OCI-LY7 (cell line): ENCODE data around the gene CHAF1A. TPM values are rescaled to one million over a fixed set of nuclear protein-coding genes. Genes with fewer than 3 reads are reported as not detected.

Experiments used
- BruUV-seq: library from RNA; stranded (reverse); fragments of 400-500 nt; replicated peaks from 2 replicates; lab custom pipeline; 2021; lab: Mats Ljungman, UMichigan
- CTCF ChIA-PET: fragments of 300-600 bp; sonication (Branson Sonifier 250); formaldehyde crosslinking; loops from one replicate; lab custom pipeline; 2022; ENCODE audit warnings: antibody characterized with exemption; ENCODE audit not compliant: unreplicated experiment; lab: Charles Lee
- POLR2A ChIA-PET: fragments of 300-600 bp; sonication (Branson Sonifier 250); formaldehyde crosslinking; loops from one replicate; lab custom pipeline; 2022; ENCODE audit warnings: antibody characterized with exemption; lab: Charles Lee
- DNase-seq: peaks from one replicate; pipeline ENCODE4 v3.0.0-alpha.2; 2015; ENCODE audit warnings: low spot score
- H2AFZ ChIP-seq: fragments of 200-600 bp; sonication (generic), shearing (Covaris generic); 2 replicates; pipeline ENCODE4 v1.6.1; 2014; ENCODE audit warnings: mild to moderate bottlenecking, antibody characterized with exemption, low read length, moderate library complexity
- H3K27ac ChIP-seq: fragments of 200-600 bp; sonication (generic); 2 replicates; pipeline ENCODE4 v1.5.1; 2014; ENCODE audit warnings: mixed run types, low read depth, mild to moderate bottlenecking, moderate library complexity, low read length, inconsistent platforms; ENCODE audit not compliant: poor library complexity, severe bottlenecking
- H3K36me3 ChIP-seq: fragments of 200-600 bp; sonication (generic); 2 replicates; pipeline ENCODE4 v1.6.1; 2014; ENCODE audit warnings: mild to moderate bottlenecking, antibody characterized with exemption, low read length, moderate library complexity, mixed read lengths; ENCODE audit not compliant: insufficient read depth
- H3K4me1 ChIP-seq: fragments of 200-600 bp; sonication (generic); 2 replicates; pipeline ENCODE4 v1.5.1; 2014; ENCODE audit warnings: mild to moderate bottlenecking, low read length; ENCODE audit not compliant: insufficient read depth, poor library complexity, severe bottlenecking
- H3K4me2 ChIP-seq: fragments of 200-600 bp; sonication (generic); 2 replicates; pipeline ENCODE4 v1.6.1; 2014; ENCODE audit warnings: mild to moderate bottlenecking, low read length
- H3K4me3 ChIP-seq: fragments of 200-600 bp; sonication (generic); 2 replicates; pipeline ENCODE4 v1.5.1; 2014; ENCODE audit warnings: mild to moderate bottlenecking, low read depth, low read length; ENCODE audit not compliant: poor library complexity, severe bottlenecking
- H3K79me2 ChIP-seq: fragments of 200-600 bp; sonication (generic); 2 replicates; pipeline ENCODE4 v1.6.1; 2016; ENCODE audit warnings: low read depth, mild to moderate bottlenecking, low read length, moderate library complexity, mixed read lengths; ENCODE audit not compliant: insufficient read depth
- H3K9me2 ChIP-seq: fragments of 200-600 bp; sonication (generic); 2 replicates; pipeline ENCODE4 v1.6.1; 2016; ENCODE audit warnings: mild to moderate bottlenecking, low read length, mixed read lengths; ENCODE audit not compliant: insufficient read depth
- H3K9me3 ChIP-seq: fragments of 200-600 bp; sonication (generic); 2 replicates; pipeline ENCODE4 v1.6.1; 2014; ENCODE audit warnings: mild to moderate bottlenecking, mixed run types, low read length, mixed read lengths
- H4K20me1 ChIP-seq: fragments of 200-600 bp; sonication (generic); 2 replicates; pipeline ENCODE4 v1.6.1; 2014; ENCODE audit warnings: mild to moderate bottlenecking, antibody characterized with exemption, low read length, moderate library complexity, mixed read lengths; ENCODE audit not compliant: insufficient read depth
- EZH2phosphoT487 ChIP-seq: fragments of 200-600 bp; sonication (generic); IDR thresholded peaks from 2 replicates; pipeline ENCODE4 v1.6.1; 2018; ENCODE audit warnings: low read depth, borderline replicate concordance, mild to moderate bottlenecking, mixed run types, antibody characterized with exemption, low read length, moderate library complexity, mixed read lengths
- intact Hi-C: fragments of 100-400 bp; cut with micrococcal nuclease; formaldehyde crosslinking; loops from one replicate; pipeline ENCODE4 v1.10.0; 2022; ENCODE audit not compliant: unreplicated experiment
- total RNA-seq, 2 experiments: library from RNA; depleted of rRNA in 1 of 2; stranded (reverse); fragments of >200 nt in 1 of 2; shearing (Covaris generic) in 1 of 2; gene quantifications; 2 replicates each; pipeline ENCODE4 v1.2.3, GENCODE V29; 2014 to 2022
- TF ChIP-seq, protein P1 (sequence below): fragments of 200-600 bp; sonication (generic); conservative IDR thresholded peaks from 2 replicates; pipeline ENCODE4 v1.5.1; 2014; ENCODE audit warnings: mild to moderate bottlenecking, antibody characterized with exemption, low read length, moderate library complexity, mixed read lengths

Gene CHAF1A
- total RNA-seq, 2 experiments from 2014 or later: 107 to 119 TPM

DNA sequence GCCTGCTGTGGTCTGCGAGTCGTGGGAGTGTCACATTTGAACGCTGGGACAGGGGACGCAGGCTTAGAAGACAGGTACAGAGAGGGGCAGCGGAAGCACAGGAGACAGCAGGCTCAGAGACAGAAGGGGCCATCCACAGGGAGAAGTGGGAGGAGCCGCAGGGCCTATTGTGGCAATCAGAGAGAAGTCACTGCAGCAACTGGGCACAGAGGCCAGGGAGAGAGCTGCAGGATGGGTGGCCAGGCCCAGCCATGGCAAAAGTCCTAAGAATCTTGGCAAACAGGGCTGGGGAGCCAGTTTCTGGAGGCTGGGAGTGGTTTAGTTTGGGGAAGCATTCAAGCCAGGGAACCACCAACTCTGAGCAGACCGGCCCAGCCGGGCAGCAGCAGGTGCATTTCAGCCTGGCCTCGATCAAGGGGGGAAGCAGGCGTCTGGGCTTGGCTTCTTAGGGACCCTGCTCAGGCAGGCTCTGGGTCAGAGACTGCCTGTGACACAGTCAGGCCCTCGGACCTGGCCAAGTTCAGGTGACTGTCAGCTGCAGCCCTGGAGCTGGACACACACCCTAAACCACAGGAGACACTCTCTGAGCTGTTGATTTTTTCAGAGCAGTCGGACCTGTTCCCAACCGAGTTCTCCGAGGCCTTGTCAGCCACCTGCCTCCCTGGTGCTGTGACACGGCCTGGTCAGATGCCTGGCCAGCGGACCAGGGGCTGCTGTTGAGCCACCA is 13.9 kb upstream of the CHAF1A start:
- H3K27ac ChIP-seq: no peak overlapping the region
- no peaks in the 10 kb centered on the region for H3K4me1 ChIP-seq
- H3K79me2 ChIP-seq: peaks cover 35% of the 10 kb centered on the region; the same call in 1 of the 2 replicates
- intact Hi-C loops: no loop called here
- H3K9me2 ChIP-seq: no peaks in the 10 kb centered on the region
- BruUV-seq: no TSS peak
- H2AFZ ChIP-seq: no peak overlapping the region
- TF ChIP-seq, protein P1, sequence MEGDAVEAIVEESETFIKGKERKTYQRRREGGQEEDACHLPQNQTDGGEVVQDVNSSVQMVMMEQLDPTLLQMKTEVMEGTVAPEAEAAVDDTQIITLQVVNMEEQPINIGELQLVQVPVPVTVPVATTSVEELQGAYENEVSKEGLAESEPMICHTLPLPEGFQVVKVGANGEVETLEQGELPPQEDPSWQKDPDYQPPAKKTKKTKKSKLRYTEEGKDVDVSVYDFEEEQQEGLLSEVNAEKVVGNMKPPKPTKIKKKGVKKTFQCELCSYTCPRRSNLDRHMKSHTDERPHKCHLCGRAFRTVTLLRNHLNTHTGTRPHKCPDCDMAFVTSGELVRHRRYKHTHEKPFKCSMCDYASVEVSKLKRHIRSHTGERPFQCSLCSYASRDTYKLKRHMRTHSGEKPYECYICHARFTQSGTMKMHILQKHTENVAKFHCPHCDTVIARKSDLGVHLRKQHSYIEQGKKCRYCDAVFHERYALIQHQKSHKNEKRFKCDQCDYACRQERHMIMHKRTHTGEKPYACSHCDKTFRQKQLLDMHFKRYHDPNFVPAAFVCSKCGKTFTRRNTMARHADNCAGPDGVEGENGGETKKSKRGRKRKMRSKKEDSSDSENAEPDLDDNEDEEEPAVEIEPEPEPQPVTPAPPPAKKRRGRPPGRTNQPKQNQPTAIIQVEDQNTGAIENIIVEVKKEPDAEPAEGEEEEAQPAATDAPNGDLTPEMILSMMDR: no peak
- TF ChIP-seq EZH2phosphoT487: no peak
- H3K36me3 ChIP-seq: peaks cover 40% of the 10 kb centered on the region; the same call in 1 of the 2 replicates
- H3K4me3 ChIP-seq: no peak overlapping the region
- H4K20me1 ChIP-seq: no peaks in the 10 kb centered on the region; the same call in 1 of the 2 replicates
- CTCF ChIA-PET: no interaction called here
- no peak for DNase-seq
- H3K4me2 ChIP-seq: no peak overlapping the region
- no peaks in the 10 kb centered on the region for H3K9me3 ChIP-seq
- POLR2A ChIA-PET: no interaction called here

DNA sequence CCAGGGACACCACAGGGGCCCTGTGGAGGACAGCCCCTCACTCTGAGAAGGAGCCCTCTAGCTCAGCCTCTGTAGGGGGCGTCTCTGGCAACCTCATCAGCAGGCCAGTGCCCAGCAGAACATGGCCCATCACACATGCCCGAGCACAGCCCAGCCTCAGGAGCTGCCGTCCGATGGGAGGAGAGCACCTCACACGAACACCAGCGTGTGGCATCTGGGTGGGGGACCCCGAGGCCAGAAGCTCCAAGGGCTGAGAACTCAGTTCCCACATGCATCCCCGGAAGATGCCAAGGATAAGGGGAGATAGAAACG is 13.4 kb upstream of the CHAF1A start:
- Histone ChIP-seq H4K20me1 (no peaks in the 10 kb centered on the region; the same call in 1 of the 2 replicates), H3K79me2 (peaks cover 40% of the 10 kb centered on the region; the same call in 1 of the 2 replicates), H2AFZ (no peak overlapping the region), H3K9me2 (no peaks in the 10 kb centered on the region), H3K4me1 (no peaks in the 10 kb centered on the region), H3K27ac (no peak overlapping the region), H3K9me3 (no peaks in the 10 kb centered on the region), H3K4me2 (no peak overlapping the region), H3K4me3 (no peak overlapping the region), H3K36me3 (peaks cover 37% of the 10 kb centered on the region; the same call in 1 of the 2 replicates)
- BruUV-seq: no TSS peak
- POLR2A ChIA-PET: no interaction called here
- intact Hi-C loops: no loop called here
- DNase-seq: no peak
- CTCF ChIA-PET: no interaction called here
- TF ChIP-seq EZH2phosphoT487: no peak
- TF ChIP-seq, protein P1: no peak

DNA sequence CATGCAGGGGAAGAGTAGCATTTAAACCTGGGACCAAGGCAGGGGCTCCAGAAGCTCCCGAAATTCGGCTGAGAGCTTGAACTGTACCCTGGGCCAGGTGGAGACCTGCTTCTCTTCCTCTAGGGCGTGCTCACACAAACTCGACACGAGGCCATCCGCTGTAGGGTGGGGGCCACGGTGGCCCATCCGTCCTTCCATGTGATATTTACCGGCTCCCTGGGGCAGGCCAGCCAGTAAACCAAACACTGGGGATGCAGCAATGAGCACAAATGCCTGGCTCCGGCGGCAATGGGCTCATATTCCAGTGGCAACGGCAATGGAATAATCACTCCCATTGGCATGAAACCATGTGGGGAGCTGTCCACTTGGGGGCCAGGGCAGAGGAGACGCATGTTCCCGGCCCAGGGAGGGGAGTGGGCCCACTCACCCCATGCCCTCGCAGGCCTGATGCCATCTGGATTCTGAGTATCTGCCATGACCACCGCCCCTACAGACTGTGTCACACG is 12.9 kb upstream of the CHAF1A start:
- no TSS peak for BruUV-seq
- TF ChIP-seq, protein P1: no peak
- Histone ChIP-seq H3K4me2 (no peak overlapping the region), H3K4me3 (no peak overlapping the region), H2AFZ (no peak overlapping the region), H3K36me3 (peaks cover 34% of the 10 kb centered on the region; the same call in 1 of the 2 replicates), H4K20me1 (no peaks in the 10 kb centered on the region; the same call in 1 of the 2 replicates), H3K4me1 (no peaks in the 10 kb centered on the region), H3K79me2 (peaks cover 45% of the 10 kb centered on the region; the same call in 1 of the 2 replicates), H3K9me3 (no peaks in the 10 kb centered on the region), H3K27ac (no peak overlapping the region), H3K9me2 (no peaks in the 10 kb centered on the region)
- CTCF ChIA-PET: no interaction called here
- POLR2A ChIA-PET: no interaction called here
- intact Hi-C loops: no loop called here
- DNase-seq: no peak
